ENCODE results near the gene SLC2A4RG. TPM values are rescaled to one million over a fixed set of nuclear protein-coding genes. Genes with fewer than 3 reads are reported as not detected.

SLC2A4RG gene
- total RNA-seq, 2 experiments from 2014 or later = 123 to 125 TPM

- POLR2A ChIA-PET = interaction anchor here (0.6 to 2.2 kb wide), 6 partner anchors 10 to 142 kb away, joined by 3 to 11 read pairs (median 4); partner anchors contain the start of genes ARFRP1, FNDC11, LIME1 and ZGPAT
- peak within 1 kb of the TSS; percentile 74 for H3K27ac Mint-ChIP-seq
Observed at GRCh38 chr20:63696628-63697356, 42.8 kb upstream of the SLC2A4RG start, which contains the start of gene TNFRSF6B. Gene TNFRSF6B, plus strand, starts transcription at chr20:63696652. Its CDS starts 116 bp downstream, at chr20:63696768.

GRCh38 chr20:63697357-63697867 lies 42.2 kb upstream of the SLC2A4RG start:
- peak overlapping the region; percentile 34 for H3K4me3 Mint-ChIP-seq
- no peak for TF ChIP-seq CTCF (IDR thresholded peaks at IDR 0.05)
- H3K27ac Mint-ChIP-seq = no peak overlapping the region
- Histone ChIP-seq H3K4me1 (ENCODE audit: insufficient read depth, low read length) (peaks cover 74% of the 10 kb centered on the region), H3K27ac (ENCODE audit: low read depth in 1 of 2, low read length in 2 of 2) (no peak overlapping the region), H3K36me3 (ENCODE audit: insufficient read depth, low read length) (peaks cover 7% of the 10 kb centered on the region), H3K27me3 (ENCODE audit: control insufficient read depth in 1 of 2, insufficient read depth in 2 of 2, low read length in 2 of 2) (no peaks in the 10 kb centered on the region), H3K4me3 (ENCODE audit: low read length) (peak overlapping the region; percentile 36), H3K9me3 (ENCODE audit: control insufficient read depth in 1 of 2, insufficient read depth in 1 of 2, low read length in 2 of 2) (peaks cover 0 to 9% of the 10 kb centered on the region in 2 experiments)
- ChIA-PET CTCF (no interaction called here), POLR2A (interaction anchor here (0.6 to 2.2 kb wide), 5 partner anchors 10 to 143 kb away, joined by 3 to 11 read pairs (median 4); partner anchors contain the start of genes ARFRP1, FNDC11, LIME1 and ZGPAT)
- DNase-seq (peak in 1 of 14 experiments; percentile 26), ATAC-seq (ENCODE audit: poor library complexity) (no peak)
- peaks cover 4% of the 10 kb centered on the region for H3K36me3 Mint-ChIP-seq (ENCODE audit: low read depth)
- peaks cover 4% of the 10 kb centered on the region for H3K4me1 Mint-ChIP-seq (ENCODE audit: low read depth)
- H3K9me3 Mint-ChIP-seq = no peaks in the 10 kb centered on the region
- intact Hi-C loops (cut with DNase I, micrococcal nuclease) = no loop called here
- no peaks in the 10 kb centered on the region for H3K27me3 Mint-ChIP-seq

More at GRCh38 chr20:63696628-63697356, 42.8 kb upstream of the SLC2A4RG start, which contains the start of gene TNFRSF6B:
- Histone ChIP-seq H3K9me3 (ENCODE audit: control insufficient read depth in 1 of 2, insufficient read depth in 1 of 2, low read length in 2 of 2) (peaks cover 0 to 14% of the 10 kb centered on the region in 2 experiments), H3K4me3 (ENCODE audit: low read length) (peak within 1 kb of the TSS; percentile 36), H3K27ac (ENCODE audit: low read depth in 1 of 2, low read length in 2 of 2) (no peak within 1 kb of the TSS), H3K4me1 (ENCODE audit: insufficient read depth, low read length) (peaks cover 69% of the 10 kb centered on the region), H3K27me3 (ENCODE audit: control insufficient read depth in 1 of 2, insufficient read depth in 2 of 2, low read length in 2 of 2) (no peaks in the 10 kb centered on the region), H3K36me3 (ENCODE audit: insufficient read depth, low read length) (peaks cover 7% of the 10 kb centered on the region)
- Mint-ChIP-seq H3K4me3 (peak within 1 kb of the TSS; percentile 42), H3K9me3 (no peaks in the 10 kb centered on the region), H3K36me3 (ENCODE audit: low read depth) (peaks cover 4% of the 10 kb centered on the region), H3K27me3 (no peaks in the 10 kb centered on the region), H3K4me1 (ENCODE audit: low read depth) (peaks cover 4% of the 10 kb centered on the region)
- TF ChIP-seq CTCF (IDR thresholded peaks at IDR 0.05) = no peak
- CTCF ChIA-PET = no interaction called here
- peak in 5 of 14 experiments; percentile 12 to 48 (median 28) for DNase-seq
- intact Hi-C loops (cut with DNase I, micrococcal nuclease) = no loop called here
- peak; percentile 57 for ATAC-seq (ENCODE audit: poor library complexity)

DNA sequence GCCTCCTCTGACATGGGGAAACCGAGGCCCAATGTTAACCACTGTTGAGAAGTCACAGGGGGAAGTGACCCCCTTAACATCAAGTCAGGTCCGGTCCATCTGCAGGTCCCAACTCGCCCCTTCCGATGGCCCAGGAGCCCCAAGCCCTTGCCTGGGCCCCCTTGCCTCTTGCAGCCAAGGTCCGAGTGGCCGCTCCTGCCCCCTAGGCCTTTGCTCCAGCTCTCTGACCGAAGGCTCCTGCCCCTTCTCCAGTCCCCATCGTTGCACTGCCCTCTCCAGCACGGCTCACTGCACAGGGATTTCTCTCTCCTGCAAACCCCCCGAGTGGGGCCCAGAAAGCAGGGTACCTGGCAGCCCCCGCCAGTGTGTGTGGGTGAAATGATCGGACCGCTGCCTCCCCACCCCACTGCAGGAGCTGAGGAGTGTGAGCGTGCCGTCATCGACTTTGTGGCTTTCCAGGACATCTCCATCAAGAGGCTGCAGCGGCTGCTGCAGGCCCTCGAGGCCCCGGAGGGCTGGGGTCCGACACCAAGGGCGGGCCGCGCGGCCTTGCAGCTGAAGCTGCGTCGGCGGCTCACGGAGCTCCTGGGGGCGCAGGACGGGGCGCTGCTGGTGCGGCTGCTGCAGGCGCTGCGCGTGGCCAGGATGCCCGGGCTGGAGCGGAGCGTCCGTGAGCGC lies 41.6 kb upstream of the SLC2A4RG start:
- no peak overlapping the region for H3K27ac ChIP-seq (ENCODE audit: low read depth in 1 of 2, low read length in 2 of 2)
- peaks cover 4% of the 10 kb centered on the region for H3K4me1 Mint-ChIP-seq (ENCODE audit: low read depth)
- no peak overlapping the region for H3K4me3 ChIP-seq (ENCODE audit: low read length)
- intact Hi-C loops (cut with DNase I, micrococcal nuclease) = no loop called here
- no peak overlapping the region for H3K4me3 Mint-ChIP-seq
- no peaks in the 10 kb centered on the region for H3K9me3 Mint-ChIP-seq
- DNase-seq (peak in 1 of 14 experiments; percentile 18), ATAC-seq (ENCODE audit: poor library complexity) (no peak)
- H3K27me3 Mint-ChIP-seq = no peaks in the 10 kb centered on the region
- H3K9me3 ChIP-seq (ENCODE audit: control insufficient read depth in 1 of 2, insufficient read depth in 1 of 2, low read length in 2 of 2) = peaks cover 0 to 3% of the 10 kb centered on the region in 2 experiments
- H3K36me3 Mint-ChIP-seq (ENCODE audit: low read depth) = peaks cover 4% of the 10 kb centered on the region
- peaks cover 7% of the 10 kb centered on the region for H3K36me3 ChIP-seq (ENCODE audit: insufficient read depth, low read length)
- H3K27ac Mint-ChIP-seq = no peak overlapping the region
- ChIA-PET POLR2A (interaction anchor here (0.9 to 2.2 kb wide), 3 partner anchors 9 to 56 kb away, joined by 4 to 11 read pairs (median 8); partner anchors contain the start of genes ARFRP1, LIME1 and ZGPAT), CTCF (no interaction called here)
- no peaks in the 10 kb centered on the region for H3K27me3 ChIP-seq (ENCODE audit: control insufficient read depth in 1 of 2, insufficient read depth in 2 of 2, low read length in 2 of 2)
- TF ChIP-seq CTCF (IDR thresholded peaks at IDR 0.05) = no peak
- peaks cover 74% of the 10 kb centered on the region for H3K4me1 ChIP-seq (ENCODE audit: insufficient read depth, low read length)
